ENCODE results near the gene RETREG1.
"Not testable (repeated sequence)": the region's sequence is repeated elsewhere in the genome, so short reads cannot be mapped to it uniquely, and the experiment has no call there.

Gene RETREG1

GRCh38 chr5:16616536-16617273, at the start of gene RETREG1:
RETREG1 (minus strand) TSS chr5:16616997; CDS start chr5:16616971, 26 bp downstream.
- in situ Hi-C loops (cut with MboI; ENCODE audit: low sequenced_read_pairs): no loop called here

GRCh38 chr5:16666130-16666882, 49.5 kb upstream of the RETREG1 start:
- in situ Hi-C loops (cut with MboI; ENCODE audit: low sequenced_read_pairs): no loop called here

- in situ Hi-C loops (cut with MboI; ENCODE audit: low sequenced_read_pairs): no loop called here
These were observed 48.8 kb upstream of the RETREG1 start for GRCh38 chr5:16665601-16666000.

GRCh38 chr5:16664368-16664767, 47.6 kb upstream of the RETREG1 start:
- in situ Hi-C loops (cut with MboI; ENCODE audit: low sequenced_read_pairs): no loop called here

GRCh38 chr5:16663840-16664239, 47.0 kb upstream of the RETREG1 start:
- in situ Hi-C loops (cut with MboI; ENCODE audit: low sequenced_read_pairs): no loop called here

- in situ Hi-C loops (cut with MboI; ENCODE audit: low sequenced_read_pairs): no loop called here
These were observed 44.9 kb upstream of the RETREG1 start for GRCh38 chr5:16661713-16662112.

- in situ Hi-C loops (cut with MboI; ENCODE audit: low sequenced_read_pairs): no loop called here
These were observed 44.2 kb upstream of the RETREG1 start for GRCh38 chr5:16660982-16661381.

- in situ Hi-C loops (cut with MboI; ENCODE audit: low sequenced_read_pairs): no loop called here
These were observed 42.7 kb upstream of the RETREG1 start for GRCh38 chr5:16659536-16659935.

GRCh38 chr5:16656561-16657191, 39.9 kb upstream of the RETREG1 start:
- in situ Hi-C loops (cut with MboI; ENCODE audit: low sequenced_read_pairs): no loop called here

- in situ Hi-C loops (cut with MboI; ENCODE audit: low sequenced_read_pairs): no loop called here
These were observed 38.0 kb upstream of the RETREG1 start for GRCh38 chr5:16654647-16655334.

- in situ Hi-C loops (cut with MboI; ENCODE audit: low sequenced_read_pairs): not testable (repeated sequence)
These were observed 31.9 kb upstream of the RETREG1 start for GRCh38 chr5:16648739-16649138.

GRCh38 chr5:16644301-16644889, 27.6 kb upstream of the RETREG1 start:
- in situ Hi-C loops (cut with MboI; ENCODE audit: low sequenced_read_pairs): no loop called here

- in situ Hi-C loops (cut with MboI; ENCODE audit: low sequenced_read_pairs): no loop called here
These were observed 26.1 kb upstream of the RETREG1 start for GRCh38 chr5:16642867-16643266.

GRCh38 chr5:16639206-16639605, 22.4 kb upstream of the RETREG1 start:
- in situ Hi-C loops (cut with MboI; ENCODE audit: low sequenced_read_pairs): no loop called here

GRCh38 chr5:16628376-16628775, 11.6 kb upstream of the RETREG1 start:
- in situ Hi-C loops (cut with MboI; ENCODE audit: low sequenced_read_pairs): no loop called here

GRCh38 chr5:16626696-16627264, 10.0 kb upstream of the RETREG1 start:
- in situ Hi-C loops (cut with MboI; ENCODE audit: low sequenced_read_pairs): no loop called here

- in situ Hi-C loops (cut with MboI; ENCODE audit: low sequenced_read_pairs): no loop called here
These were observed 8.3 kb upstream of the RETREG1 start for GRCh38 chr5:16625096-16625495.

- in situ Hi-C loops (cut with MboI; ENCODE audit: low sequenced_read_pairs): no loop called here
These were observed 2.3 kb upstream of the RETREG1 start for GRCh38 chr5:16619136-16619535.

- in situ Hi-C loops (cut with MboI; ENCODE audit: low sequenced_read_pairs): no loop called here
These were observed 1.5 kb upstream of the RETREG1 start for GRCh38 chr5:16618138-16618897.

Data from HL-60/S4 treated with phorbol 12-myristate 13-acetate at 8.2 ng/mL for 4 days and 3 days (cell line).